Body of pancreas (tissue), 4 donors: Measurements from ENCODE around the gene CX3CL1. TPM values are rescaled to one million over a fixed set of nuclear protein-coding genes. Genes with fewer than 3 reads are reported as not detected.
"Not testable (repeated sequence)": the region's sequence is repeated elsewhere in the genome, so short reads cannot be mapped to it uniquely, and the experiment has no call there.

Experiments used
- ATAC-seq: fragments of 150-250 bp; one replicate; pipeline ENCODE4 v1.9.1; 2016
- DNase-seq, 4 donors: peaks; one replicate each; pipeline ENCODE4 v3.0.0-alpha.2; 2019
- H3K27ac ChIP-seq, 4 donors: fragments of 200-600 bp; sonication (generic); 1 replicate in 3 of 4; 2 replicates in 1 of 4; pipeline versions ENCODE4 v1.5.1 to v1.6.1; 2016 to 2019; ENCODE audit warnings: mild to moderate bottlenecking in 1 of 4, mixed read lengths in 1 of 4, moderate library complexity in 1 of 4
- H3K27me3 ChIP-seq, 2 donors: fragments of 200-600 bp; sonication (generic); one replicate each; pipeline ENCODE4 v1.6.0; 2016; ENCODE audit warnings: mild to moderate bottlenecking in 1 of 2
- H3K36me3 ChIP-seq, 2 donors: fragments of 200-600 bp; sonication (generic); replicated peaks in 1 of 2; 2 replicates each; pipeline ENCODE4 v1.5.1; 2016; ENCODE audit warnings: low read depth in 2 of 2; ENCODE audit not compliant: insufficient read depth in 1 of 2
- H3K4me1 ChIP-seq: fragments of 200-600 bp; sonication (generic); one replicate; pipeline ENCODE4 v1.6.0; 2016
- H3K4me3 ChIP-seq, 2 donors: fragments of 200-600 bp; sonication (generic); 1 replicate in 1 of 2; 2 replicates in 1 of 2; pipeline ENCODE4 v1.5.1; 2016 to 2019
- H3K9me3 ChIP-seq, 3 donors: fragments of 200-600 bp; sonication (generic); 1 replicate in 2 of 3; 2 replicates in 1 of 3; pipeline ENCODE4 v1.5.1; 2016
- CTCF ChIP-seq, 7 experiments: fragments of 450-650 bp in 4 of 7; fragments of 200-600 bp in 3 of 7; sonication (generic) in 3 of 7; IDR thresholded peaks; one replicate each; pipeline ENCODE4 v1.5.1; 2016 to 2019; ENCODE audit warnings: antibody characterized with exemption in 7 of 7
- POLR2A ChIP-seq, 3 donors: fragments of 450-650 bp; IDR thresholded peaks; one replicate each; pipeline ENCODE4 v1.6.1; 2016; ENCODE audit warnings: antibody characterized with exemption in 3 of 3, mild to moderate bottlenecking in 2 of 3
- WGBS, 2 donors: methylation state at CpG; one replicate each; pipeline ENCODE4 v1.1.5; 2017; 5-methylcytosine and 5-hydroxymethylcytosine counted together
- intact Hi-C: fragments of 100-400 bp; cut with DNase I; formaldehyde crosslinking; loops from one replicate; pipeline ENCODE4 v1.15.1; 2023
- total RNA-seq, 2 donors: library from RNA; depleted of rRNA; stranded (reverse); fragments of >200 nt; gene quantifications; one replicate each; pipeline ENCODE4 v1.1.0, GENCODE V29; 2016

The CX3CL1 gene
- total RNA-seq, 2 donors from 2014 or later: 14.5 to 19.1 TPM

- DNase-seq: no peak
- TF ChIP-seq POLR2A (IDR thresholded peaks at IDR 0.05) (no peak), CTCF (IDR thresholded peaks at IDR 0.05) (no peak)
Measured at GRCh38 chr16:57331355-57331754, 40.9 kb upstream of the CX3CL1 start.

DNA sequence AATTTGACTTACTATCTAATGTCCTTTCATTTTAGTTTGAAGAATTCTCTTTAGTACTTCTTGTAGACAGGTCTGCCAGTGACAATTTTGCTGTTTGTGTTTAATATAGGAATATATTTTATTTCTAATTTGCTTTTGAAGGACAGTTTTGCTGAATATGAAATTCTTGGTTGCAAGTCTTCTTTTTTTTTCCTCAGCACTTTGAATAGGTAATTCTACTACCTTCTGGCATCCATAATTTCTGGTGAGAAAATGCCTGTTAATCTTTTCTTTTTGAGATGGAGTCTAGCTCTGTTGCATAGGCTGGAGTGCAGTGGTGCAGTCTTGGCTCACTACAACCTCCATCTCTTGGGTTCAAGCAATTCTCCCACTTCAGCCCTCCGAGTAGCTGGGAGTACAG is 38.9 kb upstream of the CX3CL1 start:
- intact Hi-C loops: no loop called here
- H3K36me3 ChIP-seq: no peaks in the 10 kb centered on the region
- no peaks in the 10 kb centered on the region for H3K4me1 ChIP-seq
- H3K9me3 ChIP-seq: no peaks in the 10 kb centered on the region
- no peak overlapping the region for H3K27ac ChIP-seq
- no peaks in the 10 kb centered on the region for H3K27me3 ChIP-seq
- H3K4me3 ChIP-seq: no peak overlapping the region
- no peak for TF ChIP-seq CTCF (IDR thresholded peaks at IDR 0.05)
- no peak for TF ChIP-seq POLR2A (IDR thresholded peaks at IDR 0.05)
- ATAC-seq (no peak), DNase-seq (no peak)
- WGBS, 2 donors: 75 to 100% methylated on average over 1 of the region's 1 CpG

More at GRCh38 chr16:57331355-57331754, 40.9 kb upstream of the CX3CL1 start:
- no peaks in the 10 kb centered on the region for H3K36me3 ChIP-seq
- H3K27me3 ChIP-seq: no peaks in the 10 kb centered on the region
- no peaks in the 10 kb centered on the region for H3K4me1 ChIP-seq
- no peak overlapping the region for H3K4me3 ChIP-seq
- 81 to 90% methylated on average over 3 of the region's 3 CpGs for WGBS, 2 donors
- H3K9me3 ChIP-seq: no peaks in the 10 kb centered on the region
- no peak for ATAC-seq
- H3K27ac ChIP-seq: no peak overlapping the region
- intact Hi-C loops: no loop called here

GRCh38 chr16:57335366-57335765 is 36.9 kb upstream of the CX3CL1 start:
- Histone ChIP-seq H3K27ac (no peak overlapping the region), H3K27me3 (no peaks in the 10 kb centered on the region), H3K4me3 (no peak overlapping the region), H3K36me3 (no peaks in the 10 kb centered on the region), H3K9me3 (no peaks in the 10 kb centered on the region), H3K4me1 (no peaks in the 10 kb centered on the region)
- no peak for DNase-seq
- no peak for ATAC-seq
- intact Hi-C loops: no loop called here
- TF ChIP-seq CTCF (IDR thresholded peaks at IDR 0.05) (no peak), POLR2A (IDR thresholded peaks at IDR 0.05) (no peak)
- 75 to 88% methylated on average over 4 of the region's 4 CpGs for WGBS, 2 donors

DNA sequence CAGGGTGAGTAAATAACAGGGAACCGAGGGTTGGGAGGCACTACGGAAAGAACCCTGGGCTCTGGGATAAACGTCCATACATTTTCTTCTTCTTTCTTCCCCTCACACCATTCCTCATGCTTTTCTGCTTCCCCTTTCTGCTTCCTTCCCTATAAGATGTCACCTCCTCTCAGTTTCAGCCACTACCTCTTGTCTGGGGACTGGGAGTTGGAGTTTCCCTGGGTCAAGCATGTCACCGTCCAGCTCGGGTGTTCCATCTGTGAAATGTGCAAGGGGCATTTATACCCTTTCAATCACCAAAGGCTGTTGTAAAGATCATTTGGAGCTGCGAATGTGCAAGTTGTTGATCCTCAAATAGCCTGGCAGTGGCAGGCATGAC is 31.2 kb upstream of the CX3CL1 start:
- ATAC-seq: no peak
- WGBS, 2 donors: 73 to 78% methylated on average over 6 of the region's 6 CpGs
- TF ChIP-seq POLR2A (IDR thresholded peaks at IDR 0.05): no peak
- Histone ChIP-seq H3K36me3 (no peaks in the 10 kb centered on the region), H3K27ac (no peak overlapping the region), H3K4me1 (no peaks in the 10 kb centered on the region), H3K27me3 (no peaks in the 10 kb centered on the region), H3K4me3 (no peak overlapping the region), H3K9me3 (no peaks in the 10 kb centered on the region)
- no peak for DNase-seq
- intact Hi-C loops: no loop called here

DNA sequence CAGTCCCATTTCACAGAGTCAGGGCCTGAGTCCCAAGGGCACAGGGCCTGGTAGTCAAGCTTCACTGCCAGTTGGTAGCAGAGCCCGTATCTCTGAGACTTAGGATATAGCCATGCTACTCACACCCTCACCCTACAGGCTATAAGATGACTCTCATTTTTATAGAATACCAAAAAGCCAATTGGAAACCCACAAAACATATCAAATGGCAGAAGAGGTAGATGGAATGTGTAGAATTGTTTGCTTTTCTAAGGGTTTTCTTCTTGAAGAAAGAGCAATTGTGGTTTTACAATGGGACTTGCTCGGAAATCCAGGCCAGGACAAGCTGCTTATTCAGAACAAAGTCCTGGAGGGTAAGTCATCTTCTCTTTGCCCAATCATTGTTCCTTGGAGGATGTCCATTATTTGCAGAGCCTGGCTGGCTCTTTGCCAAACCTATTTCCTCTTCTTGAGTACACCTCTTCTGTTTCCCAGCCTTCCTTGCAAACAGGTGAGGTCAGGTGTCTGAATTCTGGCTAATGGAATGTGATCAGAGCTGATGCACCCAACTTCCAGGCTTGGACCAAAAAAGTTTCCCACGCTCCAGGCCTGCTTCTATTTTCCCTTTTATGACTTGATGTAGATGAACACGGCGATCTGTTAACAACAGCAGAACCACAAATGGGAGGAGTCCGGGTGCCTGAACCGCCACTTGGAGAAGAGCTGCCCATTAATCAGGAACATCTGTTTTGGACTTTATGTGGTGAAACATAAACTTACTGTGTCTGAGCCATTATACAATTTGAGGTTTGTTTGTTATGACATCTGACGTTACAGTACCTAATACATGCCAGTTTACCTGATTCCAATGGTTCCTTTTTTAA is 30.6 kb upstream of the CX3CL1 start:
- intact Hi-C loops: no loop called here
- H3K9me3 ChIP-seq: no peaks in the 10 kb centered on the region

DNA sequence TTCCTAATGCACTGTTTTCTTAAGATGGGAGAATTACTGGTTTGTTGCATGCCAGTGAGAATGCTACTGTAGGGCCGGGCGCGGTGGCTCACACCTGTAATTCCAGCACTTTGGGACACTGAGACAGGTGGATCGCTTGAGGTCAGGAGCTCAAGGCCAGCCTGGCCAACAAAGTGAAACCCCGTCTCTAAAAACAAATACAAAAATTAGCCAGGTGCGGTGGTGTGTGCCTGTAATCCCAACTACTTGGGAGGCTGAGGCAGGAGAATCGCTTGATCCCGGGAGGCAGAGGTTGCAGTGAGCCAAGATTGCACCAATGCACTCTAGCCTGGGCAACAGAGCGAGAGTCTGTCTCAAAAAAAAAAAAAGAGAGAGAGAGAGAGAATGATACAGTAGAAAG is 29.7 kb upstream of the CX3CL1 start:
- H3K4me1 ChIP-seq, ATAC-seq, H3K4me3 ChIP-seq, H3K27ac ChIP-seq, H3K36me3 ChIP-seq, H3K27me3 ChIP-seq, H3K9me3 ChIP-seq, intact Hi-C loops, DNase-seq: not testable (repeated sequence)
- 88 to 91% methylated on average over 9 of the region's 9 CpGs for WGBS, 2 donors

More for the DNA sequence above, 30.6 kb upstream of the CX3CL1 start:
- Histone ChIP-seq H3K27me3 (no peaks in the 10 kb centered on the region), H3K4me1 (no peaks in the 10 kb centered on the region), H3K4me3 (no peak overlapping the region), H3K36me3 (no peaks in the 10 kb centered on the region), H3K27ac (no peak overlapping the region)
- ATAC-seq: no peak
- 73 to 74% methylated on average over 7 to 8 of the region's 8 CpGs for WGBS, 2 donors
- TF ChIP-seq CTCF (IDR thresholded peaks at IDR 0.05): no peak
- no peak for TF ChIP-seq POLR2A (IDR thresholded peaks at IDR 0.05)
- peak in 2 of 4 donors; percentile 25 to 26 for DNase-seq
